Lung (tissue), 12 donors: ENCODE results near the gene DTX3. TPM values are rescaled to one million over a fixed set of nuclear protein-coding genes. Genes with fewer than 3 reads are reported as not detected.

Experiments used
- ATAC-seq: fragments of 200-7000 bp; cut with Tn5 transposase; one replicate; pipeline ENCODE4 v1.9.1; 2020; ENCODE audit warnings: moderate number of reproducible peaks; ENCODE audit not compliant: insufficient read depth, low FRiP score
- DNase-seq, 3 donors: peaks; one replicate each; pipeline ENCODE4 v3.0.0-alpha.2; 2013 to 2017
- H3K27ac ChIP-seq, 2 donors: one replicate each; pipeline ENCODE4 v1.5.1; 2013; ENCODE audit warnings: mild to moderate bottlenecking in 2 of 2, moderate library complexity in 2 of 2, control low read depth in 1 of 2, inconsistent platforms in 1 of 2, low read depth in 1 of 2, low read length in 1 of 2
- H3K27me3 ChIP-seq, 3 donors: one replicate each; pipeline ENCODE4 v1.5.1; 2013; ENCODE audit warnings: low read length in 2 of 3; ENCODE audit not compliant: control insufficient read depth in 3 of 3, insufficient read depth in 3 of 3
- H3K36me3 ChIP-seq, 4 donors: one replicate each; pipeline ENCODE4 v1.5.1; 2013; ENCODE audit warnings: low read length in 4 of 4, mild to moderate bottlenecking in 1 of 4, moderate library complexity in 1 of 4; ENCODE audit not compliant: control insufficient read depth in 4 of 4, insufficient read depth in 4 of 4
- H3K4me1 ChIP-seq, 5 donors: one replicate each; pipeline ENCODE4 v1.5.1; 2013; ENCODE audit warnings: low read length in 5 of 5, mild to moderate bottlenecking in 2 of 5, moderate library complexity in 1 of 5; ENCODE audit not compliant: control insufficient read depth in 5 of 5, insufficient read depth in 5 of 5
- H3K4me3 ChIP-seq: one replicate; pipeline ENCODE4 v1.5.1; 2013; ENCODE audit warnings: mild to moderate bottlenecking, control low read depth, moderate library complexity
- H3K9ac ChIP-seq, 2 donors: one replicate each; pipeline ENCODE4 v1.5.1; 2013; ENCODE audit warnings: low read length in 2 of 2, control low read depth in 1 of 2; ENCODE audit not compliant: insufficient read depth in 1 of 2
- H3K9me3 ChIP-seq, 4 donors: one replicate each; pipeline ENCODE4 v1.5.1; 2013; ENCODE audit warnings: low read length in 3 of 4, mild to moderate bottlenecking in 1 of 4, moderate library complexity in 1 of 4; ENCODE audit not compliant: control insufficient read depth in 4 of 4, insufficient read depth in 3 of 4
- WGBS, 2 donors: extraction: QIAGEN DNeasy Blood & Tissue Kit; methylation state at CpG; one replicate each; pipeline ENCODE4 v1.1.7; 2013; 5-methylcytosine and 5-hydroxymethylcytosine counted together
- polyA plus RNA-seq, 2 donors: library from polyadenylated mRNA; stranded (reverse); fragments of 200-250 nt; gene quantifications; one replicate each; pipeline ENCODE4 v1.2.1, GENCODE V29; 2013
- total RNA-seq, 2 donors: library from RNA; depleted of rRNA in 1 of 2; stranded (reverse); fragments of >200 nt in 1 of 2; gene quantifications; one replicate each; pipeline ENCODE4 v1.2.1, GENCODE V29; 2014 to 2021
- TF ChIP-seq, protein P1 (sequence below): IDR thresholded peaks from 2 replicates; pipeline ENCODE4 v1.5.1; 2012; ENCODE audit warnings: mild to moderate bottlenecking; ENCODE audit errors: control extremely low read depth, extremely low read depth
- donor health status: control.
- donor health status: control.
- donor health status: Bipolar disorder and iron deficiency.
- donor health status: healthy.
- donor health status: DM: yes; HTN: yes; CAD: no.

DTX3 gene
- total and polyA plus RNA-seq, 4 donors: 13.9 to 40.1 (median 24.9) TPM

DNA sequence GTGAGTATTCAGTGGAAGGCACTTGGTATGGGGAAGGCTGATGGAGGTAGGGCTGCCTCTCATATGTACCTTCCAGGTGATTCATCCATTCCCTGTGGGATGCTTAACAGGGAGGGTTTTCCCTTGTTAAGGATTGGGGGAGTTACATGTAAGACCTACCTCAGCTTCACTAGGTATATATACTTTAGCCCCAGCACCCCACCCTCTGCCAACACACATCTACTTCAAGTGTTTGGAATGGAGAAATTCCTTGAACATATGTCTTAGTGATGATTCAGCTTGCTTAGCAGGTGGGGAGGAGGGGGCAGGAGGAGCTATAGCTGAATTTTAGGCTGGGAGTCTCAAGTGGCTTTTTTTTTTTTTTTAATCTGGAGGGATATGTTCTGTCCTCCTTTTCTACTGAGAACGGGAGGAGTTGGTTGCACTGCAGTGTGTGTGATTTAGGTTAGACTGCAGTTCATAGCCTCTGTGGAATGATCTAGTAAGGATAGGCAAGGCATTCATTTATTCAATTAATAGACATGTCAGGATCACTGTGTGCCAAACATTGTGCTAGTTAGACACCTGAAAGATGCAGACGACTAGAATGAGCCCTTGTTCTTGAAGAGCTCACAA lies 12.0 kb upstream of the DTX3 start:
- peaks cover 0 to 7% (median 3%) of the 10 kb centered on the region in 4 donors for H3K36me3 ChIP-seq
- TF ChIP-seq, protein P1, sequence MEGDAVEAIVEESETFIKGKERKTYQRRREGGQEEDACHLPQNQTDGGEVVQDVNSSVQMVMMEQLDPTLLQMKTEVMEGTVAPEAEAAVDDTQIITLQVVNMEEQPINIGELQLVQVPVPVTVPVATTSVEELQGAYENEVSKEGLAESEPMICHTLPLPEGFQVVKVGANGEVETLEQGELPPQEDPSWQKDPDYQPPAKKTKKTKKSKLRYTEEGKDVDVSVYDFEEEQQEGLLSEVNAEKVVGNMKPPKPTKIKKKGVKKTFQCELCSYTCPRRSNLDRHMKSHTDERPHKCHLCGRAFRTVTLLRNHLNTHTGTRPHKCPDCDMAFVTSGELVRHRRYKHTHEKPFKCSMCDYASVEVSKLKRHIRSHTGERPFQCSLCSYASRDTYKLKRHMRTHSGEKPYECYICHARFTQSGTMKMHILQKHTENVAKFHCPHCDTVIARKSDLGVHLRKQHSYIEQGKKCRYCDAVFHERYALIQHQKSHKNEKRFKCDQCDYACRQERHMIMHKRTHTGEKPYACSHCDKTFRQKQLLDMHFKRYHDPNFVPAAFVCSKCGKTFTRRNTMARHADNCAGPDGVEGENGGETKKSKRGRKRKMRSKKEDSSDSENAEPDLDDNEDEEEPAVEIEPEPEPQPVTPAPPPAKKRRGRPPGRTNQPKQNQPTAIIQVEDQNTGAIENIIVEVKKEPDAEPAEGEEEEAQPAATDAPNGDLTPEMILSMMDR: no peak
- H3K4me3 ChIP-seq: no peak overlapping the region
- no peak overlapping the region for H3K27ac ChIP-seq
- no peak overlapping the region for H3K9ac ChIP-seq
- peaks cover 0 to 18% (median 5%) of the 10 kb centered on the region in 5 donors for H3K4me1 ChIP-seq
- peaks cover 0 to 7% (median 5%) of the 10 kb centered on the region in 3 donors for H3K27me3 ChIP-seq
- H3K9me3 ChIP-seq: no peaks in the 10 kb centered on the region
- 67 to 78% methylated on average over 2 of the region's 2 CpGs for WGBS, 2 donors
- DNase-seq (no peak), ATAC-seq (peak; percentile 12)

DNA sequence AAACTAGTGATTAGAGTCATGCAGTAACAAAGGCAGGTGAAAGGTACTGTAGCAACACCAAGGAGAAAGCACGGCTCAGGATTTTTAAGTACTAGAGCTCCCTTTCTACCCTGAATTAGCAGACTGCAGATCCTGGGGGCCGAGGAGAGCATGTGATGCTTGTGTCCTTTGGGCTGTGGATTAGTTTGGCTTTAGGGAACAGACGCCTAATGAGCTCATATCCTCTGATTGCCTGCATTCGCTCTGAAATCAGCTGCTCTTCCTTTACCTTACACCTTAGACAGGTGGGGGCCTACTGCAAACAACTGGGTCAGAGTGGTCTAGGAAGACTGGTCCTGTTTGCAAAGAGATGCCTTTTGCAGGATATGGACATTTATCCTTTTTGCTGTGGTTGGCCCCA lies 11.4 kb upstream of the DTX3 start:
- ATAC-seq: no peak
- no peak overlapping the region for H3K4me3 ChIP-seq

DNA sequence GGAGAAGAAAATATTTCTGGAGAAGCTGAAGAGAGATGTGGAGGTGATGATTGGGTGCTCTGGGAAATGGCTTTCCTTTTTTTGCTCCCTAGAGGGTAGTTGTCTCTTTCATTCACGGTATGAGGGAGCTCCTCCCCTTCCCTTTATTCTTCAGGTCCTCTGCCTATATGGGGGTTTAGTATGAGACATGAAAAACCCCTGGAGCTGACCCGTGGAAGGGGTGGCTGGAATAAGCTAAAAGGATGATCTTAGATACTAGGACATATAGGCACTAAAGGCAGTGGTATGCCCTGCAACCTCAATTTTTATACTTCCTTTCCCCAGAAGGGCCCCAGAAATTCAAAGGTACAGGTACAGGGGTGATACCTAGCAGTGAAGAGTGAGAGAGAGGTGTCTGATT lies 4.2 kb upstream of the DTX3 start:
- Histone ChIP-seq H3K36me3 (peaks cover 10 to 36% (median 17%) of the 10 kb centered on the region in 4 donors), H3K9ac (no peak overlapping the region), H3K27ac (no peak overlapping the region), H3K4me3 (no peak overlapping the region), H3K9me3 (no peaks in the 10 kb centered on the region), H3K27me3 (no peaks in the 10 kb centered on the region), H3K4me1 (peaks cover 5 to 18% (median 5%) of the 10 kb centered on the region in 5 donors)
- WGBS, 2 donors: 71 to 77% methylated on average over 2 of the region's 2 CpGs
- TF ChIP-seq, protein P1: no peak
- DNase-seq (no peak), ATAC-seq (no peak)

More for the DNA sequence above, 11.4 kb upstream of the DTX3 start:
- Histone ChIP-seq H3K36me3 (peaks cover 0 to 12% (median 5%) of the 10 kb centered on the region in 4 donors), H3K4me1 (peaks cover 0 to 18% (median 5%) of the 10 kb centered on the region in 5 donors), H3K9me3 (no peaks in the 10 kb centered on the region), H3K9ac (no peak overlapping the region), H3K27ac (no peak overlapping the region), H3K27me3 (peaks cover 0 to 2% (median 0%) of the 10 kb centered on the region in 3 donors)
- TF ChIP-seq, protein P1: no peak
- no peak for DNase-seq
- 88 to 95% methylated on average over 4 of the region's 4 CpGs for WGBS, 2 donors

- TF ChIP-seq, protein P1: no peak
- Histone ChIP-seq H3K4me3 (no peak overlapping the region), H3K9me3 (no peaks in the 10 kb centered on the region), H3K27me3 (no peaks in the 10 kb centered on the region), H3K4me1 (peaks cover 5 to 24% (median 7%) of the 10 kb centered on the region in 5 donors), H3K27ac (no peak overlapping the region), H3K9ac (no peak overlapping the region), H3K36me3 (peaks cover 10 to 34% (median 16%) of the 10 kb centered on the region in 4 donors)
- no peak for ATAC-seq
- DNase-seq: no peak
Measured at GRCh38 chr12:57602544-57602943, 2.1 kb upstream of the DTX3 start.
